HepG2 (cell line): ENCODE results near the gene MCFD2. TPM values are rescaled to one million over a fixed set of nuclear protein-coding genes. Genes with fewer than 3 reads are reported as not detected.

ENCODE experiments used
- ATAC-seq: fragments of 200-7000 bp; cut with Tn5 transposase; 3 replicates; pipeline ENCODE4 v1.9.1; 2020; ENCODE audit warnings: mild to moderate bottlenecking, moderate library complexity
- BruUV-seq: library from RNA; stranded (reverse); fragments of 400-500 nt; replicated peaks from 2 replicates; lab custom pipeline; 2021; lab: Mats Ljungman, UMichigan
- CTCF ChIA-PET: fragments of 300-600 bp; formaldehyde crosslinking; extraction: SDS; loops from one replicate; lab custom pipeline; 2021; ENCODE audit warnings: low total read pairs, inconsistent platforms, low intra/inter-chr PET ratio; lab: Yijun Ruan, JAX
- POLR2A ChIA-PET: fragments of 350-600 bp; sonication (Branson Sonifier 250); formaldehyde crosslinking; loops from one replicate; lab custom pipeline; 2020; ENCODE audit warnings: antibody characterized with exemption, inconsistent platforms; lab: Yijun Ruan, JAX
- DNase-seq: peaks from one replicate; pipeline ENCODE4 v3.0.0-alpha.2; 2015; ENCODE audit warnings: low spot score
- FAIRE-seq: peaks from 3 replicates; lab custom pipeline; 2011; peaks lifted over from hg19 to GRCh38; lab: Jason Lieb, UNC
- H2AFZ ChIP-seq: one replicate; pipeline ENCODE4 v1.6.1; 2011; ENCODE audit warnings: low read length, inconsistent platforms
- H3K27ac ChIP-seq: fragments of 300-600 bp; 3 replicates; pipeline ENCODE4 v1.8.0; 2011; ENCODE audit warnings: mixed run types, mild to moderate bottlenecking, mixed read lengths, low read length, inconsistent platforms; ENCODE audit not compliant: insufficient read depth; ENCODE audit errors: extremely low read length
- H3K27me3 ChIP-seq, 2 experiments: fragments of 200-600 bp in 1 of 2; 2 replicates in 1 of 2; 3 replicates in 1 of 2; pipeline versions ENCODE4 v1.6.0 to v1.8.0; 2011; ENCODE audit warnings: low read length in 2 of 2, mild to moderate bottlenecking in 2 of 2, moderate library complexity in 2 of 2, inconsistent platforms in 1 of 2; ENCODE audit not compliant: insufficient read depth in 2 of 2, control insufficient read depth in 1 of 2
- H3K36me3 ChIP-seq, 2 experiments: fragments of 200-600 bp in 1 of 2; replicated peaks in 1 of 2; 2 replicates in 1 of 2; 3 replicates in 1 of 2; pipeline versions ENCODE4 v1.5.1 to v1.8.0; 2011; ENCODE audit warnings: low read length in 2 of 2, inconsistent platforms in 1 of 2; ENCODE audit not compliant: insufficient read depth in 2 of 2, control insufficient read depth in 1 of 2
- H3K4me1 ChIP-seq: 2 replicates; pipeline ENCODE4 v1.5.1; 2012; ENCODE audit warnings: low read length, inconsistent platforms; ENCODE audit not compliant: insufficient read depth
- H3K4me2 ChIP-seq: 2 replicates; pipeline ENCODE4 v1.6.0; 2011; ENCODE audit warnings: low read depth, low read length, inconsistent platforms
- H3K4me3 ChIP-seq, 3 experiments: fragments of 200-600 bp in 1 of 3; sonication (generic), shearing (Covaris generic) in 1 of 3; replicated peaks in 1 of 3; 2 replicates each; pipeline ENCODE4 v1.5.1; 2011 to 2016; ENCODE audit warnings: low read length in 3 of 3, inconsistent platforms in 2 of 3, low read depth in 2 of 3, mild to moderate bottlenecking in 2 of 3, control low read depth in 1 of 3, mixed read lengths in 1 of 3; ENCODE audit not compliant: insufficient read depth in 1 of 3
- H3K79me2 ChIP-seq: one replicate; pipeline ENCODE4 v1.6.1; 2011; ENCODE audit warnings: low read length, inconsistent platforms; ENCODE audit not compliant: insufficient read depth
- H3K9ac ChIP-seq: 2 replicates; pipeline ENCODE4 v1.6.0; 2011; ENCODE audit warnings: mild to moderate bottlenecking, low read depth, low read length, inconsistent platforms; ENCODE audit not compliant: insufficient read depth
- H3K9me3 ChIP-seq: 2 replicates; pipeline ENCODE4 v1.5.1; 2012; ENCODE audit warnings: mild to moderate bottlenecking, low read length
- H4K20me1 ChIP-seq: 2 replicates; pipeline ENCODE4 v1.6.0; 2011; ENCODE audit warnings: inconsistent platforms, mild to moderate bottlenecking, low read length, moderate library complexity; ENCODE audit not compliant: insufficient read depth
- BRF2 ChIP-seq: sonication (generic); formaldehyde crosslinking; IDR thresholded peaks from 2 replicates; pipeline ENCODE4 v1.8.1; 2022; ENCODE audit warnings: mild to moderate bottlenecking, missing genetic modification reagents
- HNF4A ChIP-seq: sonication (generic); formaldehyde crosslinking; IDR thresholded peaks from 2 replicates; pipeline ENCODE4 v1.4.0; 2020; ENCODE audit warnings: missing genetic modification reagents
- RELA ChIP-seq: sonication (generic); formaldehyde crosslinking; IDR thresholded peaks from 2 replicates; pipeline ENCODE4 v1.4.0; 2020; ENCODE audit warnings: missing genetic modification reagents
- THAP8 ChIP-seq: sonication (generic); formaldehyde crosslinking; IDR thresholded peaks from 2 replicates; pipeline ENCODE4 v1.5.1; 2020; ENCODE audit warnings: missing genetic modification reagents, mild to moderate bottlenecking, borderline replicate concordance
- YEATS4 ChIP-seq: sonication (generic); formaldehyde crosslinking; IDR thresholded peaks from 2 replicates; pipeline ENCODE4 v1.4.0; 2020; ENCODE audit warnings: missing genetic modification reagents, borderline replicate concordance
- ZSCAN25 ChIP-seq: sonication (generic); formaldehyde crosslinking; IDR thresholded peaks from 2 replicates; pipeline ENCODE4 v1.8.0; 2022; ENCODE audit warnings: mild to moderate bottlenecking, missing genetic modification reagents
- WGBS: methylation state at CpG from one replicate; pipeline ENCODE4 v1.1.6; 2017; ENCODE audit warnings: low lambda C conversion rate; 5-methylcytosine and 5-hydroxymethylcytosine counted together
- in situ Hi-C: cut with HindIII; loops from 2 replicates; pipeline ENCODE4 v1.10.0; 2017; ENCODE audit warnings: low pct_unique_long_range_greater_than_20kb; ENCODE audit not compliant: extremely low pct_ligation_motif_present
- intact Hi-C: fragments of 100-400 bp; cut with micrococcal nuclease; formaldehyde crosslinking; loops from one replicate; pipeline ENCODE4 v1.10.0; 2022; ENCODE audit not compliant: unreplicated experiment
- polyA plus RNA-seq, 8 experiments: library from polyadenylated mRNA; depleted of rRNA in 3 of 8; stranded (reverse) in 7 of 8; unstranded in 1 of 8; fragments of >200 nt; fragmentation: Illumina TruSeq in 4 of 8; extraction: Trizol in 4 of 8; gene quantifications; 2 replicates each; pipeline versions ENCODE4 v1.2.1 to v1.2.3, GENCODE V29; 2011 to 2016; ENCODE audit warnings: low read depth in 4 of 8, missing spikeins in 1 of 8, mixed read lengths in 1 of 8; ENCODE audit not compliant: insufficient read depth in 1 of 8
- total RNA-seq, 5 experiments: library from RNA; depleted of rRNA; stranded (reverse); fragments of >200 nt; fragmentation: Illumina TruSeq; extraction: Trizol; gene quantifications; 2 replicates each; pipeline ENCODE4 v1.2.3, GENCODE V29; 2016; ENCODE audit warnings: low read depth in 1 of 5

The MCFD2 gene
- total and polyA plus RNA-seq, 2 of the 13 experiments (the other 11 are each of a cell fraction or from before 2014, with no cell fraction given) = 183 to 232 TPM

GRCh38 chr2:46936566-46936965, 21.0 kb upstream of the MCFD2 start (continued):
- TF ChIP-seq THAP8 (CRISPR knock-in tag) = no peak
- no peak for TF ChIP-seq RELA (CRISPR knock-in tag)
- no peak for TF ChIP-seq YEATS4 (CRISPR knock-in tag)
- TF ChIP-seq BRF2 (CRISPR knock-in tag) = no peak

GRCh38 chr2:46935071-46935470, 19.5 kb upstream of the MCFD2 start:
- no peak for FAIRE-seq
- ChIA-PET POLR2A (interaction anchor here (1.1 kb wide), 1 partner anchor 19 kb away, joined by 4 read pairs; the partner anchor contains the start of gene MCFD2), CTCF (no interaction called here)

More at GRCh38 chr2:46935071-46935470, 19.5 kb upstream of the MCFD2 start:
- BruUV-seq = no TSS peak
- Histone ChIP-seq H3K27ac (no peak overlapping the region), H4K20me1 (no peaks in the 10 kb centered on the region), H3K36me3 (no peaks in the 10 kb centered on the region), H3K4me1 (peaks cover 21% of the 10 kb centered on the region), H3K9ac (no peak overlapping the region), H3K79me2 (no peaks in the 10 kb centered on the region), H3K27me3 (no peaks in the 10 kb centered on the region), H3K4me3 (no peak overlapping the region), H3K9me3 (no peaks in the 10 kb centered on the region), H2AFZ (no peak overlapping the region), H3K4me2 (no peak overlapping the region)
- 91% methylated on average over 5 of the region's 5 CpGs for WGBS
- intact Hi-C loops (no loop called here), in situ Hi-C loops (no loop called here)
- TF ChIP-seq ZSCAN25 (CRISPR knock-in tag) (no peak), HNF4A (CRISPR knock-in tag) (peak; percentile 60)
- DNase-seq (no peak), ATAC-seq (no peak)
